ENCODE results near the gene SCD5. TPM values are rescaled to one million over a fixed set of nuclear protein-coding genes. Genes with fewer than 3 reads are reported as not detected.

SCD5 gene
- total and polyA plus RNA-seq, 2 of the 8 experiments (the other 6 are each of a cell fraction or from before 2014, with no cell fraction given), result 0.92 to 1.2 TPM

- Histone ChIP-seq H3K4me3 (ENCODE audit: extremely low read depth in 1 of 4, insufficient read depth in 2 of 4, low read depth in 3 of 4, low read length in 4 of 4) (no peak overlapping the region), H3K4me2 (ENCODE audit: insufficient read depth in 1 of 2, low read depth in 2 of 2, low read length in 2 of 2) (no peak overlapping the region), H3K14ac (ENCODE audit: insufficient read length) (no peak overlapping the region), H2BK15ac (ENCODE audit: low read length) (no peak overlapping the region), H3K27ac (ENCODE audit: low read depth, low read length) (no peak overlapping the region), H2AK5ac (ENCODE audit: low read depth, low read length) (no peak overlapping the region), H3K4ac (replicated peaks; ENCODE audit: insufficient read length, low read depth, low read length) (no peak overlapping the region), H3K79me2 (ENCODE audit: control insufficient read depth in 1 of 2, insufficient read depth in 2 of 2, low read length in 2 of 2) (no peaks in the 10 kb centered on the region), H3K56ac (replicated peaks; ENCODE audit: insufficient read length, low read depth, low read length) (no peak overlapping the region), H2AFZ (ENCODE audit: low read length) (no peak overlapping the region), H2BK120ac (replicated peaks; ENCODE audit: low read depth, low read length) (no peak overlapping the region), H3K23ac (ENCODE audit: insufficient read length) (no peak overlapping the region), H4K8ac (ENCODE audit: extremely low read depth, insufficient read depth, low read length) (no peak overlapping the region), H4K91ac (replicated peaks; ENCODE audit: insufficient read length, low read length) (no peak overlapping the region), H4K20me1 (replicated peaks in 1 of 2; ENCODE audit: control insufficient read depth in 1 of 2, insufficient read depth in 2 of 2, low read length in 2 of 2) (no peaks in the 10 kb centered on the region), H2BK5ac (ENCODE audit: low read depth, low read length) (no peak overlapping the region), H3K9me3 (ENCODE audit: insufficient read depth in 2 of 2, low read depth in 1 of 2, low read length in 1 of 2) (no peaks in the 10 kb centered on the region), H2BK20ac (ENCODE audit: low read length) (no peak overlapping the region), H3K4me1 (replicated peaks in 1 of 4; ENCODE audit: control insufficient read depth in 3 of 4, insufficient read depth in 4 of 4, low read length in 3 of 4) (peaks cover 0 to 15% (median 7%) of the 10 kb centered on the region in 4 experiments; a peak in 5 of 7 replicates), H3K36me3 (ENCODE audit: control insufficient read depth in 2 of 4, insufficient read depth in 4 of 4, low read length in 3 of 4) (no peaks in the 10 kb centered on the region), H3K79me1 (ENCODE audit: low read depth, low read length) (no peaks in the 10 kb centered on the region), H3K27me3 (replicated peaks in 1 of 4; ENCODE audit: control insufficient read depth in 3 of 4, extremely low read depth in 1 of 4, insufficient read depth in 3 of 4, low read length in 3 of 4) (no peaks in the 10 kb centered on the region), H4K5ac (ENCODE audit: insufficient read length, low read depth, low read length) (no peak overlapping the region), H3K9ac (replicated peaks in 1 of 4; ENCODE audit: extremely low read depth in 1 of 4, low read depth in 3 of 4, low read length in 3 of 4) (no peak overlapping the region; a peak in 1 of 7 replicates), H2BK12ac (ENCODE audit: low read depth, low read length) (no peak overlapping the region), H3K18ac (ENCODE audit: extremely low read depth, low read length) (no peak overlapping the region), H3K23me2 (ENCODE audit: low read depth, low read length) (no peaks in the 10 kb centered on the region)
- TF ChIP-seq E2F6 (IDR thresholded peaks at IDR 0.05), result no peak
- TF ChIP-seq SRF (IDR thresholded peaks at IDR 0.05; ENCODE audit: low read depth, low read length), result no peak
- no peak for TF ChIP-seq SIRT6 (IDR thresholded peaks at IDR 0.05; ENCODE audit: low read length)
- ChIA-PET POLR2A (ENCODE audit: partially characterized antibody) (no interaction called here), CTCF (ENCODE audit: partially characterized antibody) (interaction anchor here (0.9 to 2.8 kb wide), 7 partner anchors 16 to 147 kb away, joined by 3 to 12 read pairs (median 5); no protein-coding TSS in a partner anchor)
- DNase-seq (ENCODE audit: low read depth in 1 of 2, low spot score in 2 of 2) (no peak), FAIRE-seq (no peak)
- WGBS, 2 experiments (ENCODE audit: extremely low coverage in 1 of 2, insufficient coverage in 1 of 2, insufficient read length in 1 of 2, insufficient replicate concordance in 2 of 2, low coverage in 1 of 2, low lambda C conversion rate in 2 of 2, missing lambda C conversion rate in 1 of 2), result 90% methylated on average over 4 of the region's 4 CpGs; no CpG with 5 or more reads in 1 of the 2 experiments
These were observed 204.1 kb downstream of the SCD5 start for GRCh38 chr4:82594456-82594855.
